ENCODE data around the gene SDC4.

The SDC4 gene

GRCh38 chr20:45342855-45343531 lies 5.2 kb downstream of the SDC4 start:
- no peak for ATAC-seq

GRCh38 chr20:45341939-45342854 lies 6.0 kb downstream of the SDC4 start:
- ATAC-seq: no peak

GRCh38 chr20:45341579-45341938 lies 6.7 kb downstream of the SDC4 start:
- ATAC-seq: no peak

DNA sequence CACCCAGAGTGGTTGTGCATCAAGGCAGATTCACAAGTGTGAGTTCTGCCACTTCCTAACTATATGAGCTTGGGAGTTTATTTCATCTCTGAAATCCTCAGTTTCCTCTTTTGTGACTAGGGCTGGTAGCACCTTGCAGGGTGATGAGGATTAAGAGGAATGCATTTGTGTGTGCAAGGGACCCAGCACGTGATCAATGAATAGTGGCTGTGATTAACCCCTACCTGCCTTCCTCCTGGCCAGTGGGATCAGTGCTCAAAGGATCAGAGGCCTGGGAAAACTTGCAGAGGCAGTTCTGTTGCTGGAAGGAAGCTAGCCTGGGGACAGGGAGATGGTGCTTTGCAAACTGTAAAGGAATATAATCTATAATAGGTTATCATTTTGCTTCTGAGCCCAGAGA lies 7.3 kb downstream of the SDC4 start:
- ATAC-seq: no peak

- no peak for ATAC-seq
These were observed 7.9 kb downstream of the SDC4 start for GRCh38 chr20:45340236-45340847.

DNA sequence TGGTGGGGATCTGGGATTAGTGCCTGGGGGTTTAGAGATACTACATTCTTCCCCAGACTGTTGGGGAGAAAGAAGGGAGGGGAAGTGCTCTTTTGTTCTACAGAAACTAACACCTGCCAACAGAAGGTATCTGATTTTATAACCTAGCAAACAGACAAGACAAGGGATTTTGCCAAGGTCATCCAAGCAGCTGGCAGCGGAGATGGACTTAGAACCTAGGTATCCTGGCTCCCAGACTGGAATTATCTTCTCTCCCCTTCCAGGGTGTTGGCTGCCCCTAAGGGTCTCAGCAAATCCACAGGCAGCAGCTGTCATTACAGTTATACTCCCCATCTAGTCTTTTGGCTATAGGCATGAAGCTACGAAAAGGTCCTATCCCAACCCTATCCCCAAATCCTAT lies 8.4 kb downstream of the SDC4 start:
- no peak for ATAC-seq

DNA sequence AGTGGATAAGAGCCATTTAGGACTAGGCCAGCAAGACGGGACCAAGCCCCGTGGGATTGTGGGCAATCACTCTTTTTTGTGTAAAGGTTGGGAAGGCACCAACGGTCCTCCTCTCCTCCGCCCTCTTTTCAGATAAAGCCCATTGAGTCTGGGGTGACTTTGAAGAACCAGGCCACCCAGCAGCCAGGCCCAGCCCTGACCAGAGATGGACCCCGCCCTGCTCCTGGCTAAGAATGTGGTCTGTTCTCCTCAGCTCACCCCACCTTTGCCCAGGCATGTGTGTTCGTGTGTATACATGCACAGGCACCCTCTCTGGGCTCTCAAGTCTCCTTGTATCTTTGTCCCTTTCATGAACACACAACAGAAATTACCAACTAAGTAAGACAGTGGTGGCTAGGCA lies 9.1 kb downstream of the SDC4 start:
- ATAC-seq: no peak

DNA sequence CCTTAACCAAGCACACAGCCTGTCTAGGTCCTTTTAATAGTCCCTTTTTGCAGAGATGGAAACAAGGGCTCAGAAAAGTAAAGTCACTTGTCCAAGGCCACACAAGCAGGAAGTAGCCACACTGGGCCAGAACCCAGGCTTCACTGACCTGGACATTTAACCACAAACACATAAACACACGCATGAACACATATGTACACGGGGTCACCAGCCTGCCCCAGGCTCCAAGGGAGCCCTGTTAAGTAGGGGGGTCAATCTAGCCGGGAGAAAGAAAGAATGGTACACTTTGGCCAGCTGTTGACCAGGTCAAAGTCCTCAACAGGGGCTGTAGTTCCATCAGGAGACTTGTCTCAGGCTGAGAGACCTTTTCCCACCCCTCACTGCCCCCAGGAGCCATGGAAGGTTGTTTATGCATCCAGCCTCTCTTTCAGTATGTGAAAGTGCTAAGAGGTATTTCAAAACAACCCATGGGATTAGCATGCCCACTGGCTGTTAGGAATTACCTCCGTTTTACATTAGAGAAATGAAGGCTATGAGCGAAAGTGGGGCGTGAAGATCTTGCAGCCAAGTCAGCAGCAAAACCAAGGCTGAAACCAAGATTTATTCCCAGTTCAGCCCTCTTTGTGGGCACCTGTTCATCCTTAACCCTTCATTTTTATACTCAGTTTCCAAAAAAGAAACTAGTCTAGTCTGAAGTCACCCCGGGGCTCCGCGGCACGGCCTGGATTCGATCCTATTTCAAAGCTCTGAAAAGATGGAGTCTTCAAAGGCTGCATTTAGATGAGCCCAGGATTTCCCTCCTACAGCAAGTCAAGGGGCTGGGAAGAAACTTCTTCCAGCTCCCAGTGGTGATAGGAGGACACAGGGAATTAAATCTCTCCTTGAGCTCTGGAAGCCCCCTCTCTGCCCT lies 9.8 kb downstream of the SDC4 start:
- ATAC-seq: no peak

GRCh38 chr20:45337367-45338120 lies 10.7 kb downstream of the SDC4 start:
- ATAC-seq: no peak

DNA sequence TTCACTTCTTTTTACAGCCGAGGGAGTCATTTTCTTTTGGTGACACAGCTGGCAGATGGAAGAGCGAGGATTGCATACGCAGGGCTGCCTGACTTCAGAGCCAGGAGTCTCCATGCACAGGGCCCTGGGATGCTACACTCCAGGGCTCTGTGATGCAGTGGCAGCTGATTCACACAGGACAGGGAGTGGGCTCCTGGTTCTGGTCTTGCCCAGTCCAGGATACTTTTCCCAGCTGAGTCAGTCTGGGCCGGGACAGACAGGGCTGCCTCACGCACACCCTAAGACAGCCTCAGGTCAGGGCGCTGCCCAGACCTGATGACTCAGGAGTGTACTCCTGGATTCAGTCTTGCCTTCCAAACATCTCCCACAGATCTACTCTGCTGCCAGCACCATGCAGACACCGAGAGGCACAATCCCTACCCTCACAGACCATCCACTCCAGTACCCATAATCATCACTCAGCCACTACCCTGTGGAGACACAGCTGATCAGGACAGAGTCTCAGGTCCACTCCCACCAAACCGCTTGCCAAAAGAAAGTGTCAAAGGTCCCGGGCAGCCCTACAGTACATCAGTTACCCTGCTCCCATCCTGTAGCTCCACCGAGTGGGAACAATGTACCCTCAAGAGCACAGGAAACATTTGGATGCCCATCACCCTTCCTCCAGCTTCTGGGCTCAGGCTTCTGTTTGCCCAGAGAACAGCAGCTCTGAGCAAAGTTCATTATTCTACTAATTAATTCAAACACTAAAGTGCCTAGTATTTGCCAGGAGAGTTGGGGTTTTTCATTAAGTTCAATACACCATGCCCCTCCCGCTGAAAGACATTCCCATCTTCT lies 11.5 kb downstream of the SDC4 start:
- ATAC-seq: no peak

DNA sequence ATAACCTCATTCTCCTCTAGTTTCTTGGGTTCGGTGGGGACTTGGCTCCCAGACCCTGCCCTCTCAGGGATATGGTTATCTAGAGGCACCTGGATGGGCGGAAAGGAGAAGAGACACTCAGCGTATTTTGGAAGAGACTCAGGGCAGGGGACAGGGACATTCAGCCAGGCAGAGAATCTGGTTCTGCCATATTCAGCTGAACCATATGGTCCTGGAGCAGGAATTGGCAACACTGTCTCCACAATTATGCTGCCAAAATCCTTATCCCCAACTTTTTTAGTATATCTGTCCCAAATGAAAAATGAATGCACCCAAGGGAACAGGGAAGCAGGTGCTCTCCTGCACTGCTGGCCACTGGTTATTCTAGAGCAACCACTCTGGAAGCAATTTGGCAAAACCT lies 17.7 kb downstream of the SDC4 start:
- ATAC-seq: no peak

- ATAC-seq: no peak
These were observed 18.5 kb downstream of the SDC4 start for GRCh38 chr20:45329497-45330319.

GRCh38 chr20:45328451-45328850 lies 19.8 kb downstream of the SDC4 start:
- ATAC-seq: no peak

DNA sequence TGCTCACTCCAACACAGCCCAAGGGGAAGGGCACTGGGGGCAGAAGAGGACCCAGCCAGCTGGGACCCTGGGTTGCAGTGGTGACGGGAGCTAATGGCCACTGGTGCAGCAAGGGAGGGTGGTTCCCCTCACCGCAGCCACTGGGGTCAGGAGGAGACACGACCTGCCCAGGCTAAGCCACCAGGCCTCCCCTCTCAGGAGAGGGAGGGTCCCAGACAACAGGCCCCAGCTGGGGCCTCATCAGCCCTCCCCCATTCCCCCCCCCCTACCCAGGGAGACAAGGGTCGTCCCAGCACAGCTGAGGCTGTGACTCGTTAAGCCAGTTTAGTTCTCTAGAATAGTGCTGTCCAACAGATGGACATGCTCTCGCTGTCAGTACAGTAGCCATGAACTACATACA lies 22.9 kb downstream of the SDC4 start:
- ATAC-seq: no peak

- no peak for ATAC-seq
These were observed 24.5 kb downstream of the SDC4 start for GRCh38 chr20:45323731-45324130.

GRCh38 chr20:45322952-45323383 lies 25.3 kb downstream of the SDC4 start:
- no peak for ATAC-seq

DNA sequence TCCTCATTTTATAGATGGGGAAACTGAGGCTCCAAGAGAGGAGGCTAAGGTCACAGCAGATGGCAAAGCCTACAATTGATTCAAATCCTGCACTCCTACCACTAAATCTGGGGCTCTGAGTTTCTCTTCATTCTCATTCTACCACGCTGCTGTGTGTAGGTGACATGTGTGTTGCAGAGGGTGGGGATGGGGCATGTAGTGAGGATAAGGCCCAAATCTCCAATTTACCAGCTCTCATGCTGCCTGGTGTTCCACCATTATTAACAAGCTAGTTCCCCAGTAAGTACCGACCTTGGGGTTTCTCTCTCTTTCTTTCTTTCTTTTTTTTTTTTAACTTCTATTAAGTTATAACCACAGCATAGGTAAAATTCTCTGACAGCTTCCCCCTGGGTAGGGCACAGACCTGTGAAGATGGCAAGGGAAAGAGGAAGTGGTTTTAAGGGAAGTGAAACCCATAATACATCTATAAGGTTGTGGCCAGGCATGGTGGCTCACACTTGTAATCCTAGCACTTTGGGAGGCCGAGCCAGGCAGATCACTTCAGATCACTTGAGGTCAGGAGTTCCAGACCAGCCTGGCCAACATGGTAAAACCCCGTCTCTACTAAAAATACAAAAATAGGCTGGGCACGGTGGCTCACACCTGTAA lies 27.2 kb downstream of the SDC4 start:
- peak; percentile 61 to 80 for ATAC-seq

DNA sequence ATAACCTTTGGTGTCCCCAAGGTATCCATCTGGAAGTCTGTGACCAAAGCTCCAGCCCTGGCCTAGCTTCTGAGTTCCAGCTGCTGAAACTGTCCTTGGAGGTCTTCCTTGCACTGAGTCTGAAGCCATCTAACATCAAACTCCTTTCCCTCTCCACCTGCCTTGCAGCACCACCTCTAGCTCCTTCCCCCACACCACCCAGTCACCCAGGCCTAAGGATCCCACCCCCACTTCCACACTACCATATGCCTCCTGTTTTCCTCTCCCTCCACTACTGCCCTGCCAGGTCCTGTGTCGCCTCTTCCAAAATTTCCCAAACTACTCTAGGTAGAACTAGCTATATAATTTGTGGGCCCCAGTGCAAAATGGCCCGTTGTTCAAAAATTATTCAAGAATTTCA lies 29.3 kb downstream of the SDC4 start:
- no peak for ATAC-seq

GRCh38 chr20:45318386-45318939 lies 29.8 kb downstream of the SDC4 start:
- ATAC-seq: no peak
